Measurements from ENCODE around the gene ATP6AP2. TPM values are rescaled to one million over a fixed set of nuclear protein-coding genes. Genes with fewer than 3 reads are reported as not detected.

ATP6AP2 gene
- total RNA-seq, 1 experiment from 2014 or later = 78.7 TPM

DNA sequence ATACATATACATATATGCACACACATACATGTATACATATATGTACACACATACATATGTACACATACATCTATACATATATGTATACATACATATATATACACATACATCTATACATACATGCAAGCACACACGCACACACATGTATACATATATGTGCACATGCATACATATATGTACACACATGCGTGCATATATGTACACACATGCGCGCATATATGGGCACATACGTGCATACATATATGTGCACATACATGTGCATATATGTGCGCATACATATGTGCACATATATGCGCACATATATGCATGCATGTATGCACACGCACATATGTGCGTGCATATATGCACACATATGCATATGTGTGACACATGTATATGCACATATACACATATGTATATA lies 35.2 kb downstream of the ATP6AP2 start:
- no peaks in the 10 kb centered on the region for H3K27me3 Mint-ChIP-seq (ENCODE audit: low read depth)
- ChIA-PET POLR2A (no interaction called here), CTCF (no interaction called here)
- no peaks in the 10 kb centered on the region for H3K9me3 Mint-ChIP-seq
- no peaks in the 10 kb centered on the region for H3K36me3 Mint-ChIP-seq
- no peak overlapping the region for H3K27ac Mint-ChIP-seq
- TF ChIP-seq, protein P1, sequence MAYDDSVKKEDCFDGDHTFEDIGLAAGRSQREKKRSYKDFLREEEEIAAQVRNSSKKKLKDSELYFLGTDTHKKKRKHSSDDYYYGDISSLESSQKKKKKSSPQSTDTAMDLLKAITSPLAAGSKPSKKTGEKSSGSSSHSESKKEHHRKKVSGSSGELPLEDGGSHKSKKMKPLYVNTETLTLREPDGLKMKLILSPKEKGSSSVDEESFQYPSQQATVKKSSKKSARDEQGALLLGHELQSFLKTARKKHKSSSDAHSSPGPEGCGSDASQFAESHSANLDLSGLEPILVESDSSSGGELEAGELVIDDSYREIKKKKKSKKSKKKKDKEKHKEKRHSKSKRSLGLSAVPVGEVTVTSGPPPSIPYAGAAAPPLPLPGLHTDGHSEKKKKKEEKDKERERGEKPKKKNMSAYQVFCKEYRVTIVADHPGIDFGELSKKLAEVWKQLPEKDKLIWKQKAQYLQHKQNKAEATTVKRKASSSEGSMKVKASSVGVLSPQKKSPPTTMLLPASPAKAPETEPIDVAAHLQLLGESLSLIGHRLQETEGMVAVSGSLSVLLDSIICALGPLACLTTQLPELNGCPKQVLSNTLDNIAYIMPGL (CRISPR knock-in tag; IDR thresholded peaks at IDR 0.05) = no peak
- TF ChIP-seq, protein P2, sequence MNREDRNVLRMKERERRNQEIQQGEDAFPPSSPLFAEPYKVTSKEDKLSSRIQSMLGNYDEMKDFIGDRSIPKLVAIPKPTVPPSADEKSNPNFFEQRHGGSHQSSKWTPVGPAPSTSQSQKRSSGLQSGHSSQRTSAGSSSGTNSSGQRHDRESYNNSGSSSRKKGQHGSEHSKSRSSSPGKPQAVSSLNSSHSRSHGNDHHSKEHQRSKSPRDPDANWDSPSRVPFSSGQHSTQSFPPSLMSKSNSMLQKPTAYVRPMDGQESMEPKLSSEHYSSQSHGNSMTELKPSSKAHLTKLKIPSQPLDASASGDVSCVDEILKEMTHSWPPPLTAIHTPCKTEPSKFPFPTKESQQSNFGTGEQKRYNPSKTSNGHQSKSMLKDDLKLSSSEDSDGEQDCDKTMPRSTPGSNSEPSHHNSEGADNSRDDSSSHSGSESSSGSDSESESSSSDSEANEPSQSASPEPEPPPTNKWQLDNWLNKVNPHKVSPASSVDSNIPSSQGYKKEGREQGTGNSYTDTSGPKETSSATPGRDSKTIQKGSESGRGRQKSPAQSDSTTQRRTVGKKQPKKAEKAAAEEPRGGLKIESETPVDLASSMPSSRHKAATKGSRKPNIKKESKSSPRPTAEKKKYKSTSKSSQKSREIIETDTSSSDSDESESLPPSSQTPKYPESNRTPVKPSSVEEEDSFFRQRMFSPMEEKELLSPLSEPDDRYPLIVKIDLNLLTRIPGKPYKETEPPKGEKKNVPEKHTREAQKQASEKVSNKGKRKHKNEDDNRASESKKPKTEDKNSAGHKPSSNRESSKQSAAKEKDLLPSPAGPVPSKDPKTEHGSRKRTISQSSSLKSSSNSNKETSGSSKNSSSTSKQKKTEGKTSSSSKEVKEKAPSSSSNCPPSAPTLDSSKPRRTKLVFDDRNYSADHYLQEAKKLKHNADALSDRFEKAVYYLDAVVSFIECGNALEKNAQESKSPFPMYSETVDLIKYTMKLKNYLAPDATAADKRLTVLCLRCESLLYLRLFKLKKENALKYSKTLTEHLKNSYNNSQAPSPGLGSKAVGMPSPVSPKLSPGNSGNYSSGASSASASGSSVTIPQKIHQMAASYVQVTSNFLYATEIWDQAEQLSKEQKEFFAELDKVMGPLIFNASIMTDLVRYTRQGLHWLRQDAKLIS (CRISPR knock-in tag; IDR thresholded peaks at IDR 0.05; ENCODE audit: borderline replicate concordance) = no peak
- TF ChIP-seq GTF2I (CRISPR knock-in tag; conservative IDR thresholded peaks at IDR 0.05) (no peak), ZNF317 (CRISPR knock-in tag; IDR thresholded peaks at IDR 0.05; ENCODE audit: borderline replicate concordance, low read depth) (no peak)
- ATAC-seq (no peak), DNase-seq (ENCODE audit: low spot score) (no peak)
- H3K4me1 Mint-ChIP-seq = no peaks in the 10 kb centered on the region
- no peak overlapping the region for H3K4me3 Mint-ChIP-seq

DNA sequence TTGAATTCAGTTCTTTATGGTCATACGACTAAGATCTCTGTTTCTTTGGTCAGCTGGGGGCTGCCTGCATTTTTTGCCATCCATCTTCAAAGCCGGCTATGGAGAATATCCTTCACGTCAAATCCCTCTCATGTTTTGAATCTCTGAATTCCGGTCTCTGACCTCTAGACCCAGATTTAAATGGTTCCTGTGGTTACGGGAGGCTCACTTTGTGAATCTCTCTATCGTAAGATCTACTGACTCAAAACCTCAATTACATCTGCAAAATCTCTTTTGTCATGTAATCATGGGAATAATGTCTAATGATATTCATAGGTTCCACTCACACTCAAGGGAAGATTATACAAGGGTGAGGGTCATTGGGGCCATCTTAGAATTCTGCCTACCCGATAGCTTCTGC lies 36.8 kb downstream of the ATP6AP2 start:
- ChIA-PET POLR2A (no interaction called here), CTCF (interaction anchor here (1.8 kb wide), 1 partner anchor 74 kb away, joined by 5 read pairs; no protein-coding TSS in a partner anchor)
- Mint-ChIP-seq H3K36me3 (no peaks in the 10 kb centered on the region), H3K9me3 (no peaks in the 10 kb centered on the region), H3K27me3 (ENCODE audit: low read depth) (no peaks in the 10 kb centered on the region), H3K4me3 (no peak overlapping the region), H3K4me1 (no peaks in the 10 kb centered on the region), H3K27ac (no peak overlapping the region)
- TF ChIP-seq, protein P3, sequence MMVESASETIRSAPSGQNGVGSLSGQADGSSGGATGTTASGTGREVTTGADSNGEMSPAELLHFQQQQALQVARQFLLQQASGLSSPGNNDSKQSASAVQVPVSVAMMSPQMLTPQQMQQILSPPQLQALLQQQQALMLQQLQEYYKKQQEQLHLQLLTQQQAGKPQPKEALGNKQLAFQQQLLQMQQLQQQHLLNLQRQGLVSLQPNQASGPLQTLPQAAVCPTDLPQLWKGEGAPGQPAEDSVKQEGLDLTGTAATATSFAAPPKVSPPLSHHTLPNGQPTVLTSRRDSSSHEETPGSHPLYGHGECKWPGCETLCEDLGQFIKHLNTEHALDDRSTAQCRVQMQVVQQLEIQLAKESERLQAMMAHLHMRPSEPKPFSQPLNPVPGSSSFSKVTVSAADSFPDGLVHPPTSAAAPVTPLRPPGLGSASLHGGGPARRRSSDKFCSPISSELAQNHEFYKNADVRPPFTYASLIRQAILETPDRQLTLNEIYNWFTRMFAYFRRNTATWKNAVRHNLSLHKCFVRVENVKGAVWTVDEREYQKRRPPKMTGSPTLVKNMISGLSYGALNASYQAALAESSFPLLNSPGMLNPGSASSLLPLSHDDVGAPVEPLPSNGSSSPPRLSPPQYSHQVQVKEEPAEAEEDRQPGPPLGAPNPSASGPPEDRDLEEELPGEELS (CRISPR knock-in tag; IDR thresholded peaks at IDR 0.05) = no peak
- no peak for TF ChIP-seq ELF4 (CRISPR knock-in tag; IDR thresholded peaks at IDR 0.05; ENCODE audit: low read depth)
- DNase-seq (ENCODE audit: low spot score) (no peak), ATAC-seq (no peak)

DNA sequence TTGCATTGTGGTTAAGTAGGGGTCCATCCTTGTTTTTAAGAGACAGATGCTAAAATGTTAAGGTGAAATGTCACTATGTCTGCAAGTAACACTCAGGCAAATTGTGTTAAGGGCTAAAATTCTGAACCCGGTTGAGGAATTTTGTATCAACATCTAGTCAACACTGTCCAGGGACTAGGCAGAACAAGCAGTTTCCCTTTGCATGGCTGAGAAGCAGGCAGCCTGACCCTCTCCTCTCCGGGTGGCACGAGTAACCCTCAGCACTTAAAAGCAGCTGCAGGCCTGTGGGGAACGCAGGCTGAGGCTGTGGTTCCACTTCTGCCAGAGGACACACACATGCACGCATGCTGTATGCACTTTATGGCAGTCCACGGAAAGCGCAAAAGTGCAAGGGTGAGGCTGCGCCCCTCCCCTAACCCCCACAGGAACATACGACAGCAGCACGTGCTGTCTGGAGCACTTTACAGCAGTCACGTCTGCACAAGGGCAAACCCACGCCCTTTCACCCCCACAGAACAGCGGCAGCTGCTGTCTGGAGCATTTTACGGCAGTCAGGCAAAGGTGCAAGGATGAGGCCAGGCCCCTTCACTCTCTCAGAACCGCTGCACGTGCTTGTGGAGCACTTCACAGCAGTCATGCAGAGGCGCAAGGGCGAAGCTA lies 41.8 kb downstream of the ATP6AP2 start:
- H3K27ac Mint-ChIP-seq = no peak overlapping the region
- ATAC-seq (no peak), DNase-seq (ENCODE audit: low spot score) (no peak)
- H3K27me3 Mint-ChIP-seq (ENCODE audit: low read depth) = peaks cover 4% of the 10 kb centered on the region; the same call in 1 of the 2 replicates
- H3K4me1 Mint-ChIP-seq = peaks cover 6% of the 10 kb centered on the region
- POLR2A ChIA-PET = no interaction called here
- no peak overlapping the region for H3K4me3 Mint-ChIP-seq
- CTCF ChIA-PET = no interaction called here
- H3K36me3 Mint-ChIP-seq = no peaks in the 10 kb centered on the region
- no peaks in the 10 kb centered on the region for H3K9me3 Mint-ChIP-seq
- TF ChIP-seq ZNF263 (CRISPR knock-in tag; IDR thresholded peaks at IDR 0.05; ENCODE audit: low read depth) (no peak), CREB1 (CRISPR knock-in tag; IDR thresholded peaks at IDR 0.05) (no peak), SP1 (CRISPR knock-in tag; conservative IDR thresholded peaks at IDR 0.05) (no peak), ZBTB21 (CRISPR knock-in tag; IDR thresholded peaks at IDR 0.05; ENCODE audit: borderline replicate concordance) (no peak), ZNF671 (CRISPR knock-in tag; IDR thresholded peaks at IDR 0.05) (no peak), NR3C1 (CRISPR knock-in tag; conservative IDR thresholded peaks at IDR 0.05; ENCODE audit: low read depth) (no peak), ZNF423 (CRISPR knock-in tag; IDR thresholded peaks at IDR 0.05) (no peak)
- TF ChIP-seq, protein P4, sequence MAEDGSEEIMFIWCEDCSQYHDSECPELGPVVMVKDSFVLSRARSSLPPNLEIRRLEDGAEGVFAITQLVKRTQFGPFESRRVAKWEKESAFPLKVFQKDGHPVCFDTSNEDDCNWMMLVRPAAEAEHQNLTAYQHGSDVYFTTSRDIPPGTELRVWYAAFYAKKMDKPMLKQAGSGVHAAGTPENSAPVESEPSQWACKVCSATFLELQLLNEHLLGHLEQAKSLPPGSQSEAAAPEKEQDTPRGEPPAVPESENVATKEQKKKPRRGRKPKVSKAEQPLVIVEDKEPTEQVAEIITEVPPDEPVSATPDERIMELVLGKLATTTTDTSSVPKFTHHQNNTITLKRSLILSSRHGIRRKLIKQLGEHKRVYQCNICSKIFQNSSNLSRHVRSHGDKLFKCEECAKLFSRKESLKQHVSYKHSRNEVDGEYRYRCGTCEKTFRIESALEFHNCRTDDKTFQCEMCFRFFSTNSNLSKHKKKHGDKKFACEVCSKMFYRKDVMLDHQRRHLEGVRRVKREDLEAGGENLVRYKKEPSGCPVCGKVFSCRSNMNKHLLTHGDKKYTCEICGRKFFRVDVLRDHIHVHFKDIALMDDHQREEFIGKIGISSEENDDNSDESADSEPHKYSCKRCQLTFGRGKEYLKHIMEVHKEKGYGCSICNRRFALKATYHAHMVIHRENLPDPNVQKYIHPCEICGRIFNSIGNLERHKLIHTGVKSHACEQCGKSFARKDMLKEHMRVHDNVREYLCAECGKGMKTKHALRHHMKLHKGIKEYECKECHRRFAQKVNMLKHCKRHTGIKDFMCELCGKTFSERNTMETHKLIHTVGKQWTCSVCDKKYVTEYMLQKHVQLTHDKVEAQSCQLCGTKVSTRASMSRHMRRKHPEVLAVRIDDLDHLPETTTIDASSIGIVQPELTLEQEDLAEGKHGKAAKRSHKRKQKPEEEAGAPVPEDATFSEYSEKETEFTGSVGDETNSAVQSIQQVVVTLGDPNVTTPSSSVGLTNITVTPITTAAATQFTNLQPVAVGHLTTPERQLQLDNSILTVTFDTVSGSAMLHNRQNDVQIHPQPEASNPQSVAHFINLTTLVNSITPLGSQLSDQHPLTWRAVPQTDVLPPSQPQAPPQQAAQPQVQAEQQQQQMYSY (CRISPR knock-in tag; IDR thresholded peaks at IDR 0.05) = no peak
- TF ChIP-seq, protein P2 (CRISPR knock-in tag; IDR thresholded peaks at IDR 0.05; ENCODE audit: borderline replicate concordance) = no peak
- TF ChIP-seq, protein P5, sequence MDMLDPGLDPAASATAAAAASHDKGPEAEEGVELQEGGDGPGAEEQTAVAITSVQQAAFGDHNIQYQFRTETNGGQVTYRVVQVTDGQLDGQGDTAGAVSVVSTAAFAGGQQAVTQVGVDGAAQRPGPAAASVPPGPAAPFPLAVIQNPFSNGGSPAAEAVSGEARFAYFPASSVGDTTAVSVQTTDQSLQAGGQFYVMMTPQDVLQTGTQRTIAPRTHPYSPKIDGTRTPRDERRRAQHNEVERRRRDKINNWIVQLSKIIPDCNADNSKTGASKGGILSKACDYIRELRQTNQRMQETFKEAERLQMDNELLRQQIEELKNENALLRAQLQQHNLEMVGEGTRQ (CRISPR knock-in tag; IDR thresholded peaks at IDR 0.05) = no peak
